Hepatocyte (in vitro differentiated cells): ENCODE data around the gene SLC16A3. TPM values are rescaled to one million over a fixed set of nuclear protein-coding genes. Genes with fewer than 3 reads are reported as not detected.

Source experiments
- DNase-seq: peaks from one replicate; pipeline ENCODE4 v3.0.0-alpha.2; 2016; ENCODE audit warnings: low spot score
- H2AFZ ChIP-seq: fragments of 200-600 bp; sonication (generic); 2 replicates; pipeline ENCODE4 v1.6.0; 2016; ENCODE audit warnings: antibody characterized with exemption, mild to moderate bottlenecking
- H3K27ac ChIP-seq: fragments of 200-600 bp; sonication (generic); 2 replicates; pipeline ENCODE4 v1.5.1; 2016; ENCODE audit warnings: mild to moderate bottlenecking
- H3K27me3 ChIP-seq: fragments of 200-600 bp; sonication (generic); 2 replicates; pipeline ENCODE4 v1.6.1; 2016
- H3K36me3 ChIP-seq: fragments of 200-600 bp; sonication (generic); replicated peaks from 2 replicates; pipeline ENCODE4 v1.5.1; 2016; ENCODE audit warnings: low read depth; ENCODE audit not compliant: insufficient read depth
- H3K4me1 ChIP-seq: fragments of 200-600 bp; sonication (generic); 2 replicates; pipeline ENCODE4 v1.5.1; 2016; ENCODE audit warnings: mild to moderate bottlenecking, moderate library complexity; ENCODE audit not compliant: insufficient read depth
- H3K4me2 ChIP-seq: fragments of 200-600 bp; sonication (generic); 2 replicates; pipeline ENCODE4 v1.6.0; 2016
- H3K4me3 ChIP-seq: fragments of 200-600 bp; sonication (generic); 2 replicates; pipeline ENCODE4 v1.5.1; 2016; ENCODE audit warnings: mild to moderate bottlenecking
- H3K79me2 ChIP-seq: fragments of 200-600 bp; sonication (generic); 2 replicates; pipeline ENCODE4 v1.6.0; 2017; ENCODE audit warnings: mild to moderate bottlenecking
- H3K9me2 ChIP-seq: fragments of 200-600 bp; sonication (generic); replicated peaks from 2 replicates; pipeline ENCODE4 v1.6.0; 2017; ENCODE audit warnings: mild to moderate bottlenecking; ENCODE audit not compliant: insufficient read depth
- H3K9me3 ChIP-seq: fragments of 200-600 bp; sonication (generic); 2 replicates; pipeline ENCODE4 v1.5.1; 2016; ENCODE audit warnings: low read depth, mild to moderate bottlenecking
- H4K20me1 ChIP-seq: fragments of 200-600 bp; sonication (generic); 2 replicates; pipeline ENCODE4 v1.6.0; 2016; ENCODE audit warnings: mild to moderate bottlenecking; ENCODE audit not compliant: insufficient read depth, poor library complexity, severe bottlenecking
- CTCF ChIP-seq: fragments of 200-600 bp; sonication (generic); IDR thresholded peaks from 2 replicates; pipeline ENCODE4 v1.5.1; 2016; ENCODE audit warnings: antibody characterized with exemption, mild to moderate bottlenecking; ENCODE audit not compliant: poor library complexity
- EZH2 ChIP-seq: fragments of 200-600 bp; sonication (generic); IDR thresholded peaks from 2 replicates; pipeline ENCODE4 v1.6.1; 2016; ENCODE audit warnings: antibody characterized with exemption, mild to moderate bottlenecking, borderline replicate concordance
- EZH2phosphoT487 ChIP-seq: fragments of 200-600 bp; sonication (generic); IDR thresholded peaks from one replicate; pipeline ENCODE4 v1.6.1; 2018; ENCODE audit warnings: antibody characterized with exemption, mild to moderate bottlenecking, low read depth, moderate library complexity; ENCODE audit not compliant: unreplicated experiment, severe bottlenecking
- WGBS: methylation state at CpG from one replicate; pipeline ENCODE4 v1.1.6; 2016; ENCODE audit warnings: low lambda C conversion rate; ENCODE audit errors: missing lambda C conversion rate; 5-methylcytosine and 5-hydroxymethylcytosine counted together
- polyA plus RNA-seq: library from polyadenylated mRNA; unstranded; fragments of >200 nt; fragmentation: Nextera tagmentation; extraction: Ambion mirVana; gene quantifications from 2 replicates; pipeline ENCODE4 v1.2.1, GENCODE V29; 2016
- total RNA-seq: library from RNA; depleted of rRNA; stranded (reverse); fragments of >200 nt; gene quantifications from 2 replicates; pipeline ENCODE4 v1.2.3, GENCODE V29; 2014

SLC16A3 gene
- total and polyA plus RNA-seq, 2 experiments from 2014 or later = 125 to 290 TPM

- Histone ChIP-seq H3K9me3 (no peaks in the 10 kb centered on the region), H3K4me1 (peaks cover 11% of the 10 kb centered on the region), H3K4me3 (no peak overlapping the region), H3K36me3 (no peaks in the 10 kb centered on the region), H3K4me2 (no peak overlapping the region), H3K9me2 (no peaks in the 10 kb centered on the region), H3K79me2 (no peaks in the 10 kb centered on the region), H3K27me3 (no peaks in the 10 kb centered on the region), H4K20me1 (no peaks in the 10 kb centered on the region), H2AFZ (no peak overlapping the region), H3K27ac (no peak overlapping the region)
- DNase-seq = no peak
- WGBS = 94% methylated on average over 8 of the region's 8 CpGs
- TF ChIP-seq EZH2phosphoT487 (no peak), CTCF (no peak), EZH2 (no peak)
Observed at GRCh38 chr17:82280537-82280936, 51.7 kb downstream of the SLC16A3 start.

- 87% methylated on average over 7 of the region's 7 CpGs for WGBS
- H3K4me1 ChIP-seq = peaks cover 8% of the 10 kb centered on the region
- H3K27ac ChIP-seq = no peak overlapping the region
- no peaks in the 10 kb centered on the region for H4K20me1 ChIP-seq
- H3K79me2 ChIP-seq = no peaks in the 10 kb centered on the region
- H2AFZ ChIP-seq = no peak overlapping the region
- no peak for TF ChIP-seq EZH2phosphoT487
- TF ChIP-seq CTCF = no peak
- no peak for DNase-seq
- no peaks in the 10 kb centered on the region for H3K9me2 ChIP-seq
- H3K27me3 ChIP-seq = no peaks in the 10 kb centered on the region
- H3K4me3 ChIP-seq = no peak overlapping the region
- H3K36me3 ChIP-seq = no peaks in the 10 kb centered on the region
- no peak overlapping the region for H3K4me2 ChIP-seq
- no peaks in the 10 kb centered on the region for H3K9me3 ChIP-seq
Observed at GRCh38 chr17:82281076-82281475, 52.2 kb downstream of the SLC16A3 start.

GRCh38 chr17:82281502-82282238, 52.8 kb downstream of the SLC16A3 start:
- peaks cover 8% of the 10 kb centered on the region for H3K4me1 ChIP-seq
- no peak overlapping the region for H2AFZ ChIP-seq
- H4K20me1 ChIP-seq = no peaks in the 10 kb centered on the region
- no peak for DNase-seq
- no peaks in the 10 kb centered on the region for H3K9me2 ChIP-seq
- TF ChIP-seq EZH2 (no peak), EZH2phosphoT487 (no peak), CTCF (no peak)
- H3K4me3 ChIP-seq = no peak overlapping the region
- no peaks in the 10 kb centered on the region for H3K27me3 ChIP-seq
- WGBS = 94% methylated on average over 22 of the region's 22 CpGs
- no peak overlapping the region for H3K4me2 ChIP-seq
- no peak overlapping the region for H3K27ac ChIP-seq
- H3K79me2 ChIP-seq = no peaks in the 10 kb centered on the region
- H3K9me3 ChIP-seq = no peaks in the 10 kb centered on the region
- no peaks in the 10 kb centered on the region for H3K36me3 ChIP-seq
